ENCODE results near the gene CCNY. TPM values are rescaled to one million over a fixed set of nuclear protein-coding genes. Genes with fewer than 3 reads are reported as not detected.

CCNY gene
- total RNA-seq, 1 donor from 2014 or later = 27.2 TPM

DNA sequence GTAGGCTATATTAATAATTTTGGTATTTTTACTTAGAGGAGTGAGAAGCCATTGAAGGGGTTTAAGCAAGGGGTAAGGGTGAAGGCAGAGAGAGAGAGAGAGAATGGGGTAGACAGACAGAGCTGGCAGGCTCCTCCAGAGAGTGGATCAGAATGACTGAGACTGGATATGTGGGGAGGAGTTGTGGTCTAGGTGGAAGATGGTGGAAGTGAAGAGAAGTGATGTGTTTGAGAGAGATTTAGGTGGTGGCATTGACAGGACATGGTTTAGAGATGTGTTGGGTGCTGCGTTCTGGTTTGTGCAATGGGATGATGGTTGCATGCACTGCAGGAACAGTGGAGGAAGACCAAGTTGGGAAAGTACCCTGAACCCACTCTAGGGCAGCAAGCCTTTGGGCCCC lies 92.2 kb downstream of the CCNY start:
- no peak for DNase-seq (ENCODE audit: low read depth)
- TF ChIP-seq, protein P1, sequence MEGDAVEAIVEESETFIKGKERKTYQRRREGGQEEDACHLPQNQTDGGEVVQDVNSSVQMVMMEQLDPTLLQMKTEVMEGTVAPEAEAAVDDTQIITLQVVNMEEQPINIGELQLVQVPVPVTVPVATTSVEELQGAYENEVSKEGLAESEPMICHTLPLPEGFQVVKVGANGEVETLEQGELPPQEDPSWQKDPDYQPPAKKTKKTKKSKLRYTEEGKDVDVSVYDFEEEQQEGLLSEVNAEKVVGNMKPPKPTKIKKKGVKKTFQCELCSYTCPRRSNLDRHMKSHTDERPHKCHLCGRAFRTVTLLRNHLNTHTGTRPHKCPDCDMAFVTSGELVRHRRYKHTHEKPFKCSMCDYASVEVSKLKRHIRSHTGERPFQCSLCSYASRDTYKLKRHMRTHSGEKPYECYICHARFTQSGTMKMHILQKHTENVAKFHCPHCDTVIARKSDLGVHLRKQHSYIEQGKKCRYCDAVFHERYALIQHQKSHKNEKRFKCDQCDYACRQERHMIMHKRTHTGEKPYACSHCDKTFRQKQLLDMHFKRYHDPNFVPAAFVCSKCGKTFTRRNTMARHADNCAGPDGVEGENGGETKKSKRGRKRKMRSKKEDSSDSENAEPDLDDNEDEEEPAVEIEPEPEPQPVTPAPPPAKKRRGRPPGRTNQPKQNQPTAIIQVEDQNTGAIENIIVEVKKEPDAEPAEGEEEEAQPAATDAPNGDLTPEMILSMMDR (conservative IDR thresholded peaks at IDR 0.05; ENCODE audit: low read depth, low read length) = no peak
- no peak overlapping the region for H3K4me3 ChIP-seq (ENCODE audit: low read depth, low read length)

DNA sequence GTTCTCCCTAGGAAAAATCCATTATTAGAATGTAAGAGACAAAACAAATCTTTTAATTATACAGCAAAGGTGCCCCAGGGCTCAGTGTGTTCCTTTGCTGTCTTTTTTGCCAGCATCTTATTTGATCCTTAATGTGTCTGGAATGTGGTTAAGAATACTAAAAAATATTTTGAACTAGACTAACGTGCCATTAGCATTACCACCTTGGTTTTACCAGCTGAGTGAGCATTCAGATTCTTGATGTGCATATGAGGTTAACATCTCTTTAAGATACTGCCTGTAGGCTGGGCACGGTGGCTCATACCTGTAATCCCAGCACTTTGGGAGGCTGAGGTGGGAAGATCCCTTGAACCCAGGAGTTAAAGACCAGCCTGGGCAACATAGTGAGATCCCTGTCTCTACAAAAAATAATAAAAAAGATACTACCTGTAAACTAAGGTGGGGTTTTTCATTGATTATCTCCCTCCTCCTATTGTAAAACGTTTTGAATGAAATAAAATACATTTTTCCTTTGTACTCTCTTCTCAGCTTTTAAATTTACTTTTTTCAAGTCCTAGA lies 96.6 kb downstream of the CCNY start:
- no peak overlapping the region for H3K4me3 ChIP-seq (ENCODE audit: low read depth, low read length)
- no peak for DNase-seq (ENCODE audit: low read depth)
- TF ChIP-seq, protein P1 (conservative IDR thresholded peaks at IDR 0.05; ENCODE audit: low read depth, low read length) = no peak

- no peak overlapping the region for H3K4me3 ChIP-seq (ENCODE audit: low read depth, low read length)
- no peak for DNase-seq (ENCODE audit: low read depth)
- TF ChIP-seq, protein P1 (conservative IDR thresholded peaks at IDR 0.05; ENCODE audit: low read depth, low read length) = no peak
These were observed 97.6 kb downstream of the CCNY start for GRCh38 chr10:35433851-35434426.

DNA sequence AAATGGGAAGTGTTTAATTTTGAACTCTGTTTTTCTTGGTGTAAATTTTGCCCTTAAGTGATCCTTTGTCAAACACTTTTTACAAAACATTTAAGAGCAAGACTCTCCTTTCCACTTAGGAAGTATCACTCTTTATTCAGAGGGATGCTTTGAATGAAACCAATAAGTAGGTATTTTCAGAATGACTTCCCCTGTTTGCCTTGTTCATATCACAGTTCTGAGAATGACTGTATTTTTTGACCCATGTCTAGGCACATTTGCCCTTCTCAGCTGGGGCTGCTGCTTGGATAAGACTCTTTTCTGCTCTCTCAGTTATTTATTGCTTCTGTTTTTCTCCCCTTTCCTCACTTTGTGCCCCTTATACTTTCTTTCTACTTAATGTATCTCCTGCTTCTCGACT lies 98.2 kb downstream of the CCNY start:
- TF ChIP-seq, protein P1 (conservative IDR thresholded peaks at IDR 0.05; ENCODE audit: low read depth, low read length) = no peak
- DNase-seq (ENCODE audit: low read depth) = no peak

DNA sequence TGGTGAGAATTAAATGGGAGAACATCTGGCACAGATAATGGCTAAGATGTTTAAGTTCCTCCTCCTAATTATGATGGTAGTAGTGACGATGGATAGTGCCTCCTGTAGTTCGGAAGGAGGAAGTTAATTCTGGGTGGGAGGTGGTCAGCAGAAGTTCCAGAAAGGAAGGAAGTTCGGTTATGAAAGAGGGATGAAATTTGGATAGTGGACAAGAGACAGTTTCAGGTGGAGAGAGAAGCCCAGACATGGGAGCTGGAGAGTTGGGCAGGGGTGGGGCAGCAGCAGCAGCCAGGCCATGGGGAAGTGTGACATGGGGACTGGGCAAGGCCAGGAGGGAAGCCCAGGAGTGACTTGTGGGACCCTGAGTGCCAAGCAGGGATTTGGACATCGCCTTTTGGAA lies 99.5 kb downstream of the CCNY start:
- TF ChIP-seq, protein P1 (conservative IDR thresholded peaks at IDR 0.05; ENCODE audit: low read depth, low read length) = no peak
- no peak overlapping the region for H3K4me3 ChIP-seq (ENCODE audit: low read depth, low read length)
- no peak for DNase-seq (ENCODE audit: low read depth)

More for the DNA sequence above, 98.2 kb downstream of the CCNY start:
- no peak overlapping the region for H3K4me3 ChIP-seq (ENCODE audit: low read depth, low read length)

DNA sequence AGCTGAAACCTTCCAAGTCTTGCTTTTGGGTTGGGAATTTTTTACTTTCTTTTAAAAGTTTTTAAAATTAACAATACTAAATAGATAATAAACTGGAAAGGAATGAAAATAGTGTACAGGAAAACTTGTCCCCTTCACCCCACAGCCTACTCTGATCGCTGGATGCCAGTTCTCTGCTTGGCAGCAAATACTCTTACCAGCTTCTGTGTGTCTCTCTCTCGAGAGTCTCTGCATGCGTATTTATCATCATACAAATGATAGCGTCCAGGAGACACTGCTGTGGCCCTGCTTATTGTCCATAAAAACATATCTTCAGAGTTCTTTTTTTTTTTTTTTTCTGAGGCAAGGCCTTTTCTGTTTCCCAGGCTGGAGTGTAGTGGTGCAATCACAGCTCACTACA lies 101.5 kb downstream of the CCNY start:
- TF ChIP-seq, protein P1 (conservative IDR thresholded peaks at IDR 0.05; ENCODE audit: low read depth, low read length) = no peak
- no peak overlapping the region for H3K4me3 ChIP-seq (ENCODE audit: low read depth, low read length)
- DNase-seq (ENCODE audit: low read depth) = no peak

Measured in epithelial cell of proximal tubule (primary cell).